ENCODE results near the gene TNFSF15.

DNA sequence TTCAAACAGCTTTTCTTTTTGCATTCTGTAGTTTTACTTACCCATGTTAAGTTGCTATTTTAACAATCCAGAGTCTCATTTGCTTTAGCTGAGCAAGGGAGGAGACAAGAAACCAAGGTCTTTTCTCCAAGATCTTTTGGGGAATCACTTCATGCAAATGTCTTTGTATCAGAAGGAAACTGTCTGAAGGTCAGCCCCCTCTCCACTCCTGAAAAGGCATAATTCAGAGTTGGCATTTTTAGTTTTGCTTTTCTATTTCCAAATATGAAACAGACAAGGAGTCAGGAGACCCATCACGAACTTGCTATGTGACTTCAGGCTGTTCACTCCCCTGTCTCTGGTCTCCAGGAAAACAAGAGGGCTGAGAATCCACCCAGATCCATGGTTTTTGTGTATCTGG is 12.3 kb upstream of the TNFSF15 start:
- TF ChIP-seq, protein P1, sequence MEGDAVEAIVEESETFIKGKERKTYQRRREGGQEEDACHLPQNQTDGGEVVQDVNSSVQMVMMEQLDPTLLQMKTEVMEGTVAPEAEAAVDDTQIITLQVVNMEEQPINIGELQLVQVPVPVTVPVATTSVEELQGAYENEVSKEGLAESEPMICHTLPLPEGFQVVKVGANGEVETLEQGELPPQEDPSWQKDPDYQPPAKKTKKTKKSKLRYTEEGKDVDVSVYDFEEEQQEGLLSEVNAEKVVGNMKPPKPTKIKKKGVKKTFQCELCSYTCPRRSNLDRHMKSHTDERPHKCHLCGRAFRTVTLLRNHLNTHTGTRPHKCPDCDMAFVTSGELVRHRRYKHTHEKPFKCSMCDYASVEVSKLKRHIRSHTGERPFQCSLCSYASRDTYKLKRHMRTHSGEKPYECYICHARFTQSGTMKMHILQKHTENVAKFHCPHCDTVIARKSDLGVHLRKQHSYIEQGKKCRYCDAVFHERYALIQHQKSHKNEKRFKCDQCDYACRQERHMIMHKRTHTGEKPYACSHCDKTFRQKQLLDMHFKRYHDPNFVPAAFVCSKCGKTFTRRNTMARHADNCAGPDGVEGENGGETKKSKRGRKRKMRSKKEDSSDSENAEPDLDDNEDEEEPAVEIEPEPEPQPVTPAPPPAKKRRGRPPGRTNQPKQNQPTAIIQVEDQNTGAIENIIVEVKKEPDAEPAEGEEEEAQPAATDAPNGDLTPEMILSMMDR (tag by site-specific recombination; IDR thresholded peaks at IDR 0.05): no peak
- no peak for TF ChIP-seq ZNF350 (tag by site-specific recombination; IDR thresholded peaks at IDR 0.05)
- no peak for TF ChIP-seq YY1 (tag by site-specific recombination; IDR thresholded peaks at IDR 0.05)
- TF ChIP-seq, protein P2, sequence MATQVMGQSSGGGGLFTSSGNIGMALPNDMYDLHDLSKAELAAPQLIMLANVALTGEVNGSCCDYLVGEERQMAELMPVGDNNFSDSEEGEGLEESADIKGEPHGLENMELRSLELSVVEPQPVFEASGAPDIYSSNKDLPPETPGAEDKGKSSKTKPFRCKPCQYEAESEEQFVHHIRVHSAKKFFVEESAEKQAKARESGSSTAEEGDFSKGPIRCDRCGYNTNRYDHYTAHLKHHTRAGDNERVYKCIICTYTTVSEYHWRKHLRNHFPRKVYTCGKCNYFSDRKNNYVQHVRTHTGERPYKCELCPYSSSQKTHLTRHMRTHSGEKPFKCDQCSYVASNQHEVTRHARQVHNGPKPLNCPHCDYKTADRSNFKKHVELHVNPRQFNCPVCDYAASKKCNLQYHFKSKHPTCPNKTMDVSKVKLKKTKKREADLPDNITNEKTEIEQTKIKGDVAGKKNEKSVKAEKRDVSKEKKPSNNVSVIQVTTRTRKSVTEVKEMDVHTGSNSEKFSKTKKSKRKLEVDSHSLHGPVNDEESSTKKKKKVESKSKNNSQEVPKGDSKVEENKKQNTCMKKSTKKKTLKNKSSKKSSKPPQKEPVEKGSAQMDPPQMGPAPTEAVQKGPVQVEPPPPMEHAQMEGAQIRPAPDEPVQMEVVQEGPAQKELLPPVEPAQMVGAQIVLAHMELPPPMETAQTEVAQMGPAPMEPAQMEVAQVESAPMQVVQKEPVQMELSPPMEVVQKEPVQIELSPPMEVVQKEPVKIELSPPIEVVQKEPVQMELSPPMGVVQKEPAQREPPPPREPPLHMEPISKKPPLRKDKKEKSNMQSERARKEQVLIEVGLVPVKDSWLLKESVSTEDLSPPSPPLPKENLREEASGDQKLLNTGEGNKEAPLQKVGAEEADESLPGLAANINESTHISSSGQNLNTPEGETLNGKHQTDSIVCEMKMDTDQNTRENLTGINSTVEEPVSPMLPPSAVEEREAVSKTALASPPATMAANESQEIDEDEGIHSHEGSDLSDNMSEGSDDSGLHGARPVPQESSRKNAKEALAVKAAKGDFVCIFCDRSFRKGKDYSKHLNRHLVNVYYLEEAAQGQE (tag by site-specific recombination; IDR thresholded peaks at IDR 0.05): no peak
- TF ChIP-seq REPIN1 (tag by site-specific recombination; IDR thresholded peaks at IDR 0.05; ENCODE audit: low read depth): no peak
- no peak for TF ChIP-seq RBAK (tag by site-specific recombination; IDR thresholded peaks at IDR 0.05)
- TF ChIP-seq KLF9 (tag by site-specific recombination; IDR thresholded peaks at IDR 0.05; ENCODE audit: low read depth): no peak
- no peak for TF ChIP-seq ZNF623 (tag by site-specific recombination; IDR thresholded peaks at IDR 0.05)
- TF ChIP-seq, protein P3, sequence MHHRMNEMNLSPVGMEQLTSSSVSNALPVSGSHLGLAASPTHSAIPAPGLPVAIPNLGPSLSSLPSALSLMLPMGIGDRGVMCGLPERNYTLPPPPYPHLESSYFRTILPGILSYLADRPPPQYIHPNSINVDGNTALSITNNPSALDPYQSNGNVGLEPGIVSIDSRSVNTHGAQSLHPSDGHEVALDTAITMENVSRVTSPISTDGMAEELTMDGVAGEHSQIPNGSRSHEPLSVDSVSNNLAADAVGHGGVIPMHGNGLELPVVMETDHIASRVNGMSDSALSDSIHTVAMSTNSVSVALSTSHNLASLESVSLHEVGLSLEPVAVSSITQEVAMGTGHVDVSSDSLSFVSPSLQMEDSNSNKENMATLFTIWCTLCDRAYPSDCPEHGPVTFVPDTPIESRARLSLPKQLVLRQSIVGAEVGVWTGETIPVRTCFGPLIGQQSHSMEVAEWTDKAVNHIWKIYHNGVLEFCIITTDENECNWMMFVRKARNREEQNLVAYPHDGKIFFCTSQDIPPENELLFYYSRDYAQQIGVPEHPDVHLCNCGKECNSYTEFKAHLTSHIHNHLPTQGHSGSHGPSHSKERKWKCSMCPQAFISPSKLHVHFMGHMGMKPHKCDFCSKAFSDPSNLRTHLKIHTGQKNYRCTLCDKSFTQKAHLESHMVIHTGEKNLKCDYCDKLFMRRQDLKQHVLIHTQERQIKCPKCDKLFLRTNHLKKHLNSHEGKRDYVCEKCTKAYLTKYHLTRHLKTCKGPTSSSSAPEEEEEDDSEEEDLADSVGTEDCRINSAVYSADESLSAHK (tag by site-specific recombination; IDR thresholded peaks at IDR 0.05): no peak
- TF ChIP-seq ZNF701 (tag by site-specific recombination; IDR thresholded peaks at IDR 0.05): no peak
- TF ChIP-seq ZNF239 (tag by site-specific recombination; IDR thresholded peaks at IDR 0.05): no peak
- no peak for TF ChIP-seq ZNF24 (tag by site-specific recombination; IDR thresholded peaks at IDR 0.05)
- no peak for TF ChIP-seq SP2 (tag by site-specific recombination; IDR thresholded peaks at IDR 0.05)
- no peak for TF ChIP-seq ZEB2 (tag by site-specific recombination; IDR thresholded peaks at IDR 0.05)
